Measurements from ENCODE around the gene CARMIL1. TPM values are rescaled to one million over a fixed set of nuclear protein-coding genes. Genes with fewer than 3 reads are reported as not detected.
A peak's percentile ranks its signal among the peaks of the same experiment; 100 is the strongest.

The CARMIL1 gene
- total RNA-seq, 2 experiments from 2014 or later = 1.3 to 1.5 TPM

GRCh38 chr6:25253351-25253750, 25.8 kb upstream of the CARMIL1 start:
- Mint-ChIP-seq H3K27ac (no peak overlapping the region), H3K36me3 (ENCODE audit: low read depth) (no peaks in the 10 kb centered on the region), H3K9me3 (no peaks in the 10 kb centered on the region), H3K4me1 (peaks cover 10% of the 10 kb centered on the region), H3K27me3 (peaks cover 5% of the 10 kb centered on the region), H3K4me3 (no peak overlapping the region)
- ChIA-PET POLR2A (no interaction called here), CTCF (interaction anchor here (1.0 to 1.9 kb wide), 2 partner anchors 13 to 30 kb away, joined by 3 to 8 read pairs; no protein-coding TSS in a partner anchor)
- no peak for DNase-seq

DNA sequence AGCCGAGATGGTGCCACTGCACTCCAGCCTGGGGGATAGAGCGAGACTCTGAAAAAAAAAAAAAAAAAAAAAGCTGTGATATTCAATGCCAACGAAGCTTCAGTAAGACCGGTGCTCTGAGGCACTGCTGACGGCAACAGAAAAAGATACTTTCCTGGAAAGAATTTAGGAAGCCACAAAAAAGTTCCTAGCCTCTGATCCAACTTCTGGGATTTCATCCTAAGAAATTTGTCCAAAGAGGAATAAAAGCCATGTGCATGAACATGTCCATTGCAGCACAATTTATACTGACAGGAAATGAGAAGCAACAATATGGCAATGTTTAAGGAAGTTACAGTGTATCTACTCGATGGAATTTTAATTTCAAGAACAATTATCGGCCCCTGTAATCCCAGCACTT, 24.5 kb upstream of the CARMIL1 start:
- Mint-ChIP-seq H3K27me3 (peaks cover 5% of the 10 kb centered on the region), H3K4me3 (no peak overlapping the region), H3K36me3 (ENCODE audit: low read depth) (no peaks in the 10 kb centered on the region), H3K27ac (no peak overlapping the region), H3K9me3 (no peaks in the 10 kb centered on the region), H3K4me1 (peaks cover 10% of the 10 kb centered on the region)
- no peak for DNase-seq
- CTCF ChIA-PET = interaction anchor here (0.8 to 1.9 kb wide), 2 partner anchors 11 to 30 kb away, joined by 3 to 8 read pairs; no protein-coding TSS in a partner anchor
- POLR2A ChIA-PET = interaction anchor here (0.9 kb wide), 1 partner anchor 24 kb away, joined by 3 read pairs; no protein-coding TSS in a partner anchor

DNA sequence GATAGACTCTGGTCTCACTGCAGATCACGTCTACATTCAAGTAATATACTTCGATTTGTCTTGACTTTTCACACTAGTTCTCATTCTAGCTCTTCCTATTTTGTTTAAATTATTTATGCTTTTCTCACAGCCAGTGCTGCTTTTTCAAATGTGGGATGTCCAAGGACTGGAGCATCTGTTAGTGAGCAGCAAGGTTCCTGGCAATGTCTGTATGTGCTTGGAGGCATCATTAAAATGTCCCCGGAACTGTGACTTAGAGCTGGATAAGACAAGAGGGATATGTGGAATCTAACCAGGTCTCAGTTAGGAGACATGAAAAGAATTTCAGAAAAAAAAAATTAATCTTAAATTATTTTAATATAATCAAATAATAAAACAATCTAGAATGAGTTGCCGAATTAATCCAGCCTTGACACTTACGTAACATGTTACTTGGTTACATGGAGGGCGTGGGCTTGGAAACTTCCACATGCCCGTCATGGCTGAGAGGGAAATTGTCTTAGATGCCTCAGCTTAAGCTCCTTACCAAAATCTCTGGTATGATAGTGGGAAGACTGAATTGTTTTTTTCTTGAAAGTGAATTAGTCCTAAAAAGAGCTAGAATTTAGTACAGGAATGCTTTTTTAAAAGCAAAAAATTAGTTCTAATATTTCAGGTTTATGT, 21.4 kb upstream of the CARMIL1 start:
- POLR2A ChIA-PET = no interaction called here
- H3K36me3 Mint-ChIP-seq (ENCODE audit: low read depth) = no peaks in the 10 kb centered on the region
- no peak overlapping the region for H3K4me3 Mint-ChIP-seq
- DNase-seq = no peak
- no peaks in the 10 kb centered on the region for H3K4me1 Mint-ChIP-seq
- peaks cover 2% of the 10 kb centered on the region for H3K27me3 Mint-ChIP-seq
- H3K9me3 Mint-ChIP-seq = no peaks in the 10 kb centered on the region
- CTCF ChIA-PET = interaction anchor here (1.0 to 2.4 kb wide), 4 partner anchors 8 to 232 kb away, joined by 3 to 11 read pairs (median 4); no protein-coding TSS in a partner anchor
- H3K27ac Mint-ChIP-seq = no peak overlapping the region

GRCh38 chr6:25259756-25260155, 19.4 kb upstream of the CARMIL1 start:
- Mint-ChIP-seq H3K4me1 (no peaks in the 10 kb centered on the region), H3K4me3 (no peak overlapping the region), H3K36me3 (ENCODE audit: low read depth) (no peaks in the 10 kb centered on the region), H3K27ac (no peak overlapping the region), H3K27me3 (peaks cover 3% of the 10 kb centered on the region), H3K9me3 (no peaks in the 10 kb centered on the region)
- ChIA-PET CTCF (interaction anchor here (1.2 kb wide), 1 partner anchor 231 kb away, joined by 3 read pairs; no protein-coding TSS in a partner anchor), POLR2A (no interaction called here)
- no peak for DNase-seq

DNA sequence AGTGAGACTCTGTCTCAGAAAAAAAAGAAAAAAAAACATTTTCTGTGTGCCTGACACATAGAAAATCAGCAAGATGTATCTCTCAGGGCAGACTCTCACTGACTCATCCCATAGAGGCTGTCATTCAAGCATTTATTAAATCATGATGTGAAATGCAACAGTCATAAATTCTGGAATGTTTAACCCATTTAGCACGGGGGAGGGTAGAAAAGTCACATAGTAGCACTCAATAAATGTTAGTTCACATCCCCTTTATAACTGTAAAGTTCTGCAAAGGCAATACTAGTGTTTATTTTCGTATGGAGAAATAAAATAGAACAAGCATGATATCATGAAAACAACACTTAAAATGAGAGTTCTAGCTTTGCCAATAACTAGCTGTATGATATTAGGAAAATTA, 15.5 kb upstream of the CARMIL1 start:
- POLR2A ChIA-PET = no interaction called here
- no peak for DNase-seq
- Mint-ChIP-seq H3K4me3 (no peak overlapping the region), H3K27ac (no peak overlapping the region), H3K27me3 (peaks cover 16% of the 10 kb centered on the region), H3K36me3 (ENCODE audit: low read depth) (no peaks in the 10 kb centered on the region), H3K9me3 (no peaks in the 10 kb centered on the region), H3K4me1 (peaks cover 1% of the 10 kb centered on the region)
- CTCF ChIA-PET = interaction anchor here (0.9 to 3.8 kb wide), 5 partner anchors 13 to 338 kb away, joined by 3 to 125 read pairs (median 4); no protein-coding TSS in a partner anchor

DNA sequence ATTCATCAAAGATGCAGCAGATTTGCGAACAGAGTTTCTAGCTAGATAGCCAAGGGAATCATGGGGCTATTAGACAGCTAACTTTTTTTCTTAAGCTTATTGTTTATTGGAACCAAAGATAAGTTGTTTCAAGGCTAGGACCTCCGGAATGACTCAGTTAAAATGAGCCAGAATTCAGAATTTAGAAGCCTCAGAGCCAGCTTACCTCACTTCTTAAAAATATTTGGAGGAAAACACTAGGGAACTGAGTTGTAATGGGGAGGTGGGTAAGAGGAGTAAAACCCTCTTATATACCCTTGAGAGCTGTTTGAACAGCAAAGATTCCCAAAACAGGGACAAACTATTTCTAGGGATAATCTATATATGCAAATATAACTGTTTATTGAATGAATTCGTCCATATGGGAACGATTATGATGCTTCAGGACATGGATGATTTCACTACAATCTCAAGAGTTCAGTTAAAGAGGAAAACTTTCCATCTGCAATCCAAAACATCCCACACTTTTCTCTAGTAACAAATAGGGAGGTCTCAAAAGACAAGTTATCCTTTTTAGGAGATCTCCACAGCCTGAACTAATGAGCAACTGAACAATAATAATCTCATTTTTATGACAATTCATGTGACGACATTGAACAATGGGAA, 12.6 kb upstream of the CARMIL1 start:
- H3K27ac Mint-ChIP-seq = no peak overlapping the region
- no peaks in the 10 kb centered on the region for H3K9me3 Mint-ChIP-seq
- no peak overlapping the region for H3K4me3 Mint-ChIP-seq
- CTCF ChIA-PET = interaction anchor here (1.0 to 3.8 kb wide), 20 partner anchors 9 to 327 kb away, joined by 3 to 125 read pairs (median 8); partner anchors contain the start of gene CARMIL1
- DNase-seq = no peak
- H3K27me3 Mint-ChIP-seq = peaks cover 33% of the 10 kb centered on the region
- POLR2A ChIA-PET = interaction anchor here (1.9 kb wide), 1 partner anchor 224 kb away, joined by 9 read pairs; no protein-coding TSS in a partner anchor
- H3K36me3 Mint-ChIP-seq (ENCODE audit: low read depth) = no peaks in the 10 kb centered on the region
- H3K4me1 Mint-ChIP-seq = peaks cover 1% of the 10 kb centered on the region

- Mint-ChIP-seq H3K4me1 (peaks cover 1% of the 10 kb centered on the region), H3K27ac (no peak overlapping the region), H3K36me3 (ENCODE audit: low read depth) (no peaks in the 10 kb centered on the region), H3K27me3 (peaks cover 39% of the 10 kb centered on the region), H3K9me3 (no peaks in the 10 kb centered on the region), H3K4me3 (no peak overlapping the region)
- CTCF ChIA-PET = interaction anchor here (0.7 kb wide), 2 partner anchors 242 to 605 kb away, joined by 3 to 5 read pairs; no protein-coding TSS in a partner anchor
- DNase-seq = no peak
- POLR2A ChIA-PET = no interaction called here
These were observed 11.5 kb upstream of the CARMIL1 start for GRCh38 chr6:25267662-25268061.

GRCh38 chr6:25270559-25270958, 8.6 kb upstream of the CARMIL1 start:
- Mint-ChIP-seq H3K27ac (no peak overlapping the region), H3K4me3 (no peak overlapping the region), H3K36me3 (ENCODE audit: low read depth) (no peaks in the 10 kb centered on the region), H3K9me3 (no peaks in the 10 kb centered on the region), H3K4me1 (peaks cover under 1% of the 10 kb centered on the region), H3K27me3 (peaks cover 46% of the 10 kb centered on the region)
- ChIA-PET POLR2A (interaction anchor here (1.8 kb wide), 1 partner anchor 9 kb away, joined by 6 read pairs; the partner anchor contains the start of gene CARMIL1), CTCF (interaction anchor here (0.6 to 1.0 kb wide), 3 partner anchors 12 to 332 kb away, joined by 3 read pairs; no protein-coding TSS in a partner anchor)
- DNase-seq = no peak

DNA sequence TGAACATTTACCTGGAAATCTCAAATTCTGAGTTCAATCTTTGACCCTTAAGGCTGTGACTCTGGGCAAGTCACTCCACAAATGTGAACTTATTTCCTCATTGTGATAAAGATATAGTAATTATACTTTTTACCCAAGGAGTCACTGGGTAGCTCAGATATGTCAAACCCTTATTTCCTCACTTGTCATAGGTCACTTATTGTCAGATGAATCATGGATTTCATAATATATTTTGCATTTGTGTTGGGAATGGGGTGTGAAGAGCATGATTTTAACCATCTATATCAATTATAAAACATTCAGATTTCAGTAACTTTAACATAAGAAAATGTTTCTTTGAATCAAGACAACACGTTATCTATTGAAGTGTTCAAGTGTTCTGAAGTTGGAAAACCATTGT, 3.7 kb upstream of the CARMIL1 start:
- H3K9me3 Mint-ChIP-seq = no peaks in the 10 kb centered on the region
- DNase-seq = no peak
- no peak overlapping the region for H3K4me3 Mint-ChIP-seq
- POLR2A ChIA-PET = no interaction called here
- no peaks in the 10 kb centered on the region for H3K36me3 Mint-ChIP-seq (ENCODE audit: low read depth)
- CTCF ChIA-PET = interaction anchor here (0.5 to 2.1 kb wide), 5 partner anchors 10 to 844 kb away, joined by 3 to 10 read pairs (median 3); no protein-coding TSS in a partner anchor
- no peak overlapping the region for H3K27ac Mint-ChIP-seq
- H3K4me1 Mint-ChIP-seq = peaks cover 17% of the 10 kb centered on the region
- H3K27me3 Mint-ChIP-seq = peaks cover 38% of the 10 kb centered on the region

- no peak for DNase-seq
- Mint-ChIP-seq H3K27me3 (peaks cover 30% of the 10 kb centered on the region), H3K4me3 (no peak overlapping the region), H3K9me3 (no peaks in the 10 kb centered on the region), H3K36me3 (ENCODE audit: low read depth) (no peaks in the 10 kb centered on the region), H3K4me1 (peaks cover 20% of the 10 kb centered on the region), H3K27ac (no peak overlapping the region)
- CTCF ChIA-PET = interaction anchor here (3.3 to 4.4 kb wide), 3 partner anchors 12 to 279 kb away, joined by 23 to 69 read pairs (median 30); no protein-coding TSS in a partner anchor
- POLR2A ChIA-PET = no interaction called here
These were observed 1.8 kb upstream of the CARMIL1 start for GRCh38 chr6:25277386-25277785.

- no peak overlapping the region for H3K27ac Mint-ChIP-seq
- H3K27me3 Mint-ChIP-seq = peaks cover 27% of the 10 kb centered on the region
- POLR2A ChIA-PET = interaction anchor here (0.9 kb wide), 1 partner anchor 685 kb away, joined by 3 read pairs; the partner anchor contains the start of gene TRIM38
- CTCF ChIA-PET = interaction anchor here (1.1 to 4.4 kb wide), 9 partner anchors 12 to 684 kb away, joined by 3 to 69 read pairs (median 7); no protein-coding TSS in a partner anchor
- no peaks in the 10 kb centered on the region for H3K36me3 Mint-ChIP-seq (ENCODE audit: low read depth)
- peak overlapping the region; percentile 54 for H3K4me3 Mint-ChIP-seq
- no peaks in the 10 kb centered on the region for H3K9me3 Mint-ChIP-seq
- no peak for DNase-seq
- peaks cover 20% of the 10 kb centered on the region for H3K4me1 Mint-ChIP-seq
These were observed 1.3 kb upstream of the CARMIL1 start for GRCh38 chr6:25277857-25278256.

GRCh38 chr6:25278261-25278913, 787 bp upstream of the CARMIL1 start:
- Mint-ChIP-seq H3K4me1 (peaks cover 20% of the 10 kb centered on the region), H3K36me3 (ENCODE audit: low read depth) (no peaks in the 10 kb centered on the region), H3K27ac (no peak overlapping the region), H3K4me3 (peak overlapping the region; percentile 75), H3K9me3 (no peaks in the 10 kb centered on the region), H3K27me3 (peaks cover 24% of the 10 kb centered on the region)
- ChIA-PET CTCF (interaction anchor here (0.6 to 4.4 kb wide), 23 partner anchors 9 to 683 kb away, joined by 3 to 69 read pairs (median 5); no protein-coding TSS in a partner anchor), POLR2A (interaction anchor here (0.9 to 1.4 kb wide), 3 partner anchors 24 to 684 kb away, joined by 3 to 8 read pairs (median 3); partner anchors contain the start of gene TRIM38)
- DNase-seq = no peak
